22Rv1 (cell line): Measurements from ENCODE around the gene TMEM200A.

Experiments used
- H3K27ac ChIP-seq: fragments of 450-650 bp; 2 replicates; pipeline ENCODE4 v1.5.1; 2017
- CTCF ChIP-seq: fragments of 450-650 bp; IDR thresholded peaks from 2 replicates; pipeline ENCODE4 v1.5.1; 2017; ENCODE audit warnings: mild to moderate bottlenecking
- ZFX ChIP-seq: fragments of 450-650 bp; IDR thresholded peaks from 2 replicates; pipeline ENCODE4 v1.6.1; 2017; ENCODE audit warnings: antibody characterized with exemption, borderline replicate concordance

Gene TMEM200A

DNA sequence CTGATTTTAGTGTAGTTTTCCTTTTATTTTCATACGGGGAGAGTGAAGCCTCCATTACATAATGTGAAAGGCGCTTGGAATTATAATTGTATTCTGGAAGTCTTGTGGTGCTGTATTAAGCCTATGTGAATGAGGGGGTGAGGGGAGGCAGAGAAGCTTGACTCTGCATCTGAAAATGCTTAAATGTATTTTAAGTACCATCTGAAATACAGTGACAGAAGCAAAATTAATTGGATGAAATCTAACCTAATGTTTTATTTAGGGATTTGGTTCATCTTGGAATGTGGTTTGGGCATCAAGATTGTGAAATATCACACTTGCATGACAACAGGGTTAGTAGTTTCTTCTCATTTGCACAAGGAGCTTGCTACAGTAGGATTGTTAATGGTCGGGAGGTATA, 41.2 kb downstream of the TMEM200A start:
- no peak overlapping the region for H3K27ac ChIP-seq
- TF ChIP-seq ZFX, result no peak
- no peak for TF ChIP-seq CTCF

GRCh38 chr6:130409418-130410100, 43.7 kb downstream of the TMEM200A start:
- no peak for TF ChIP-seq CTCF
- TF ChIP-seq ZFX, result no peak
- H3K27ac ChIP-seq, result no peak overlapping the region

GRCh38 chr6:130411481-130411880, 45.7 kb downstream of the TMEM200A start:
- TF ChIP-seq CTCF (no peak), ZFX (no peak)
- H3K27ac ChIP-seq, result no peak overlapping the region

DNA sequence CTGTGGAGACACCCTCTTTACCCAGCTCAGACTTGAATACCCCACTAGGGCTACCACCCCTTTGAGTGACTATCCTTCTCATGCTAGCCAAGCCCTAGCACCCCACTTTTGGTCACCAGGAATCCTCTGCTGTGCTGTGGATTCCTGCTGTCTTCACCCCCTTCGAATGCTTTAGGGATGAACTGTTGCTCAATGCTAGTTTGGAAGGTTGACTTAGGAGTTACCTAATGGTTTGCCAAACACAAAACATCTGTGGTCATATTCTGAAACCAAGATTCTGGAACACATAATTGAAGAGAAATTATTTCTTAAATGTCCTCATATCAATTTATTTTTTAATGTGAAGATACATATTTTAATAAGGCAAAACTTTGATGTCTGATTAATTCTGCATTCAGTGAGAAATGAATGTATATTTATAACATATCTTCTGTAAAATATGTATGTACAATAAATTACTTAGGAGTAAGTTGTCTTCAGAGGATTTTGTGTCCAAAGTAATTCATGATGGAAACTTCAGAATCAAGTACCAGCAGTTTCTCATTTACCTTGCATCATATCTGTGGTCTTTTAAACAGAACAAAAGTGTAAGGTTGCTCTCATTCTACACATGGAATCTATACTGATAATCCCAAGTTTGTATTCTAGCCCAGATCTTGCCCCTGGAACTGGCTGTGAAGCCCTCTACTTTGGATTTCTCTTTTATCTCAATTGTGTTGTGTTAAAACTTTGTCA, 46.9 kb downstream of the TMEM200A start:
- no peak overlapping the region for H3K27ac ChIP-seq
- TF ChIP-seq ZFX (no peak), CTCF (no peak)

- TF ChIP-seq CTCF (no peak), ZFX (no peak)
- no peak overlapping the region for H3K27ac ChIP-seq
Measured at GRCh38 chr6:130417951-130418350, 52.1 kb downstream of the TMEM200A start.

DNA sequence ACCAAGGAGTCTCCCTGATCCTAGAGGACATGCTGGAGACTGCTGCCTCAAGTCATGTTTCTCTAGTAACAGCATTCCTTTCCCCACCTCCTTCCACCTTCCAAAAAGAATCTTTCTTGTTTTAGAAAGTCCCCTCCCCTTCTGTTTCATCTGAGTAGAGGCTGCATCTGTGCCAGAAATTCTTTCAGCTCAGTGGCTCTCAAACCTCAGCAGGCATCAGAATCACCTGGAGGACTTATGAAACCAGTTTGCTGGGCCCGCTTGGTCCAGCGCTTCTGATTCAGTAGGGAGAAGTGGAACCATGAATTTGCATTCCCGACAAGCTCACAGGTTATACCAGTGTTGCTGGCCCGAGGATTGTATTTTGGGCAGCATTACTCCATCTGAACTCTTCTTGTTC, 55.1 kb downstream of the TMEM200A start:
- TF ChIP-seq CTCF, result no peak
- no peak for TF ChIP-seq ZFX
- no peak overlapping the region for H3K27ac ChIP-seq

DNA sequence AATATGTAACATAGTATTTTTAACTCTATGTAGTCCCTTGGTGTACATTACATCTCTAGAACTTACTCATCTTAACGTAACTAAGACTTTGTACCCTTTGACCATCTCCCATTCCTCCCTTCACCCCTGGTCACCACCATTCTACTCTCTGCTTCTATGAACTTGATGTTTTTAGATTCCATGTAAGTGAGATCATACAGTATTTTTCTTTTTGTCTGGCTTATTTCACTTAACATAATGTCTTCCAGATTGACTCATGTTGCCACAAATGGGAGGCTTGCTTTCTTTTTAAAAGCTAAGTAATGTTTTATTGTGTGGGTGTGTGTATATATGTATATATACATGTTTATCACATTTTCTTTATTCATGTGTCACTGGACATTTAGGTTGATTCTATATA, 55.8 kb downstream of the TMEM200A start:
- H3K27ac ChIP-seq, result no peak overlapping the region
- TF ChIP-seq CTCF (no peak), ZFX (no peak)
